CD4-positive, alpha-beta T cell treated with Interleukin-15 for 1 hour (primary cell): ENCODE measurements around the gene PTCD3.

ENCODE experiments used
- DNase-seq: peaks from one replicate; pipeline ENCODE4 v3.0.0-alpha.2; 2020

PTCD3 gene

GRCh38 chr2:86105969-86106945 lies at the start of gene PTCD3:
TSS of gene PTCD3 (plus strand) at chr2:86106235. CDS start at chr2:86106248, 13 bp downstream.
- DNase-seq, result peak; percentile 92

GRCh38 chr2:86056590-86057331 lies 49.3 kb upstream of the PTCD3 start:
- no peak for DNase-seq

DNA sequence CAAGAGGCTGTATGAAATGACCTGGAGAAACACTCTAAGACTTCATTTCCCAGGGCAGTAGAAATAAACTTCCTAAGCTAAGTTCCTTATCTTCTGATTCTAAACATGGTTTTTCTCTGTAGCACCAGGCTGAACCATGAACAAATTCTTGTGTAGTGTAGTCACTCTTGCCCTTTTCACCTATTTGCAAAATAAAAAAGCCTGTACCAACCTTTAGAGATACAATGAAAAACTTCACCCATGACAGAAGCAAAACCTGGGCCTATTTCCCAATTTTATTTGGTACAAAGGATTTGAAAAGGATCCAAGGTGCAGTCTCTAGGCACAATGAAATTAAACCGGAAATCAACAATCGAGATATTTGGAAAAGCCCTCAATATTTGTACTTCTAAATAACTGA lies 44.0 kb upstream of the PTCD3 start:
- no peak for DNase-seq

DNA sequence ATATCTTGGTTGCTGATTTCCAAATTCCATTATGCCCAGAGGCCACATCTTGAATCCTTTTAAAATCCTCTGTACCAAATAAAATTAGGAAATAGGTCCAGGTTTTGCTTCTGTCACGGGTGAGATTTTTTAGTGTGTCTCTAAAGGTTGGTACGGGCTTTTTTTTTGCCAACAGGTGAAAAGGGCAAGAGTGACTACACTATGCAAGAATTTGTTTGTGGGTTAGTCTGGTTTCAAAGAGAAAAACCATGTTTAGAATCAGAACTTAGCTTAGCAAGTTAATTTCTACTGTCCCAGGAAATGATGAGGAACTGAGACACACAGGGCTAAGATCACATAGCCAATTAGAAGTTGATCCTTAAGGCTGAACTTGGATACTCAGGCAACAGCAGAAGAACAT lies 42.0 kb upstream of the PTCD3 start:
- no peak for DNase-seq

DNA sequence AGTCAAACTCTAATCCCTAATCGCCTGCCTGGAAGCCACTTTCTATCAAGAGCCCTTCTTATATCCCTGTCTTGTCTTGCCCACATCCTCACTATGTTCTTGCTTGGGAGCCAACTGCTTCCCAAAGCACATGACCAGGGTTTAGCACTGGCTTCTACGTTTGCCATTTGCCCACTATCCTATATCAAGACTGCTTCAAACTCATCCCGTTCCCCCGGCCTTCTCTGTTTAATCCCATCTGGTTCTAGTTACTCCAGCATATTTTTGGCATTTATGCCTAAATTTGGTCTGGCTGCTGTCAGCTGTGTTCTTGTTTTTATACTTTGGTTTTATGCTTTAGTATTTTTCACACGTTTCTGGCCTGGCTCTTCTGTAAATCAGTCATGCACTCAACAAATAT lies 40.5 kb upstream of the PTCD3 start:
- no peak for DNase-seq

- no peak for DNase-seq
Measured at GRCh38 chr2:86066007-86066578, 39.9 kb upstream of the PTCD3 start.

GRCh38 chr2:86066915-86067314 lies 39.1 kb upstream of the PTCD3 start:
- no peak for DNase-seq

- DNase-seq, result peak; percentile 39
Measured at GRCh38 chr2:86068136-86068588, 37.9 kb upstream of the PTCD3 start.

GRCh38 chr2:86068648-86069047 lies 37.4 kb upstream of the PTCD3 start:
- no peak for DNase-seq

DNA sequence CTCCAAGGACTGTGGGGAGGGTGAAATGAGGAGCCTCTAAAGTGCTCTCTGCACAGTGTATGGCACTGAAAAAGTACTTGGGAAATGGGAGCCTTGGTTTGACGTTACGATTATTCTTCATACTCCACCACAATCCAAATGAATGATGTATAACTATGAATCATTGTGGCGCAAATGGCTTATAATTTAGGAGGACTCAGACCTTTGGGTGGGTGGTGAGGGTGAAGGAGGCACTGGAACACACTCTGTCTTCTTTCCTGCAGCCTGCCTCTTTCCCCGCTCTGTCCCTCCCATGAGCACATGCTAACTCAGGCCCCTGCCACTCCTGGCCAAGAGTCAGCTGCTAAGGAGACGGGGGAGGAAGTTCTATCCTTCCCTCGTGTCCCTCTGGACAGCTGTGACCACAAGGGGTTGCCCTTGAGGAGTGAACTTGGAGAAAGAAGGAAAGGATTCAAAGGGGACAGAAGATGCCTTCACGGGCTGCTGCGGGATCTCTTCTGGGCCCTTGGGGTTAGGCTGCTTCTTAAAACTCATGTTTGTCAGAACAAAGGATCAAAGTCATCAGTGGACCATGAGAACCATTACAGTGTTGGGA lies 36.8 kb upstream of the PTCD3 start:
- no peak for DNase-seq

DNA sequence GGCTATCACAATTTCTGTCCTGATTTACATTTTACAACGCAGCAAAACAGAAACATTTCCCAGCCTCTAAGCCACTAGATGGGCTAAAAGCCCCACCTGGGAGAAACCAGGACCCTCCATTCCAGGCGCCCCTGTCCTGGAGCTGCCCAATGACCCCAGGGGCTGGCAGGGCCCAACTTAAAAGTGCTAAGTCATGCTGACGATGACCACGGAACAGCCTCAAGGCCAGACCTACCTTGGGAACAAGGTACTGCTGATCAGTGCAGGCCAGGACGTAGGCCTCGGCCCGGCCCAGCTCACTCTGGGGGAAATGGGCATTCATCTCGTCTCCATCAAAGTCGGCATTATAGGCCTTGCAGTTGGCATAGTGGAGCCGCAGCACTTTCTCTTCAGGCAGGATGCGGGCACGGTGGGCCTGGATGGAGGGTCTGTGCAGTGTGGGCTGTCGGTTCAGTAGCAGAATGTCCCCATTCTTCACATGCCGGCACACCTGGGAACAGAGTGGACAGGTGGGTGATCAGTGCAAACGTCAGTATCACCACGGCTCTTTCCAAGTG lies 36.2 kb upstream of the PTCD3 start:
- no peak for DNase-seq

DNA sequence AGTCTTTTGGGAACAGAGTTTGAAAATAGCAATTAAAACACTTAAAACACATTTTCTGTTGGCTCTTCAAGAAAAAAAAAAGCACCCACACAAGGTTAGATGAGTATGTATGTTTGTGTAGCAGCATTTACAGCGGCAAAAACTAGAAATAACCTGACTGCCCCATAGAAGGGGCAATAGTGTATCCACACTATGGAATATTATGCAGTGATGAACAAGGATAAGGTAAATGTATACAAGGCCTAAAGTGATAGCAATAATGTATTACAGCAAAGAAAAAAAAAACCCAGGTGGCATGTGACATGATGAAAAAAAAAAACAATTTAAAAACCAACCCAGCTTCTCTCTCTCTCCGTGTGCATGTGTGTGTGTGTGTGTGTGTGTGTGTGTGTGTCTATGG lies 35.2 kb upstream of the PTCD3 start:
- no peak for DNase-seq

GRCh38 chr2:86072271-86072858 lies 33.7 kb upstream of the PTCD3 start:
- peak; percentile 44 for DNase-seq

GRCh38 chr2:86073225-86073624 lies 32.8 kb upstream of the PTCD3 start:
- no peak for DNase-seq

DNA sequence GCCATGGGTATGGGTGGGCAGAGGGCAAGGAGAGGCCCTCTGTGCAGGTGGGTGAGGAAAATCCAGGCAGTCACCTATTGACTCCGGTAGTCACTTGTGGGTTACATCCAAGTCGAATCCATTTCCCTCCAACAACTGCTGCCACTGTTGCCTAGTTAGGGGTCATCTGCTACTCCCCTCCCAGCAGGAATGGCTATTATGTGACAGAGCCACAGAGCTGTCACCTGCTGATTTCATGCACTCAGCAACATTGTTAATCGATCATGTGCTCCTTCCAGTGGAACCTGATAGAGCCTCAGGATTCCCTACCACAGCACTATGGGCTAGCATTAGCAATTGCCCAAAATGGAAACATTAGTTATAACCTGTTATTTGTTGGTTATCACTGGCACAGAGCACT lies 31.8 kb upstream of the PTCD3 start:
- no peak for DNase-seq

GRCh38 chr2:86074811-86075210 lies 31.2 kb upstream of the PTCD3 start:
- DNase-seq, result no peak

DNA sequence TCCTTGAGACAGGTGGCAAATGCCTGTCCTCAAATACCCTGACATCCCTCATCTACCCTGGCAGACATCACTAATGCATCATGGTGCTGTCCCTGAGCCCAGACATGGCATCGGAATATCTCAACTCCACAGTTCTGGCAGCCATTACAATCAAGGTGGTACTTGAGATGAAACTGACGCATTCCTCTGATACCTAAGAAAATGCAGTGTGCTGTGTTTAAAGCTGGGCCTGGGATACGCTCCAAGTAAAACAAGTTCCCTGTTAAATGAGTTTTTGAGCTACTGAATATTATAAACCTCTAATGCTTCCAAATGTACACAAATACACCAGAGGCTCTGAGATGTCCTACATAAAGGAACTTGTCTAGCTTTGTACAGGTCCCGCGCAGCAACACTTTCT lies 30.1 kb upstream of the PTCD3 start:
- no peak for DNase-seq

- peak; percentile 54 for DNase-seq
Measured at GRCh38 chr2:86078774-86079545, 27.1 kb upstream of the PTCD3 start.

GRCh38 chr2:86079981-86080911 lies 25.8 kb upstream of the PTCD3 start:
- DNase-seq, result peak; percentile 85

- no peak for DNase-seq
Measured at GRCh38 chr2:86081724-86082123, 24.3 kb upstream of the PTCD3 start.
